H1 (cell line): Measurements from ENCODE around the gene ADGRD2. TPM values are rescaled to one million over a fixed set of nuclear protein-coding genes. Genes with fewer than 3 reads are reported as not detected.

Source experiments
- CTCF ChIA-PET: fragments of 300-600 bp; sonication (Branson Sonifier 250); formaldehyde crosslinking; loops from one replicate; lab custom pipeline; 2021; ENCODE audit not compliant: partially characterized antibody; lab: Charles Lee
- POLR2A ChIA-PET: fragments of 300-600 bp; sonication (Branson Sonifier 250); formaldehyde crosslinking; loops from one replicate; lab custom pipeline; 2021; ENCODE audit warnings: inconsistent platforms; ENCODE audit not compliant: partially characterized antibody; lab: Charles Lee
- DNase-seq, 2 experiments: peaks; one replicate each; pipeline versions ENCODE4 v3.0.0 to v3.0.0-alpha.2; 2010 to 2022; ENCODE audit warnings: low spot score in 2 of 2, low read depth in 1 of 2, mixed read lengths in 1 of 2
- FAIRE-seq: peaks from 2 replicates; lab custom pipeline; 2011; peaks lifted over from hg19 to GRCh38; lab: Jason Lieb, UNC
- H2AFZ ChIP-seq: 2 replicates; pipeline ENCODE4 v1.8.1; 2012; ENCODE audit warnings: low read length, inconsistent platforms
- H2AK5ac ChIP-seq: 2 replicates; pipeline ENCODE4 v1.6.1; 2013; ENCODE audit warnings: low read depth, low read length
- H2BK120ac ChIP-seq: replicated peaks from 2 replicates; pipeline ENCODE3; 2013; ENCODE audit warnings: low read depth, low read length, inconsistent platforms
- H2BK12ac ChIP-seq: 2 replicates; pipeline ENCODE4 v1.6.1; 2013; ENCODE audit warnings: low read depth, low read length
- H2BK15ac ChIP-seq: 2 replicates; pipeline ENCODE4 v1.6.1; 2013; ENCODE audit warnings: low read length
- H2BK20ac ChIP-seq: 2 replicates; pipeline ENCODE4 v1.6.1; 2013; ENCODE audit warnings: low read length
- H2BK5ac ChIP-seq: 2 replicates; pipeline ENCODE4 v1.6.1; 2013; ENCODE audit warnings: low read depth, low read length
- H3K14ac ChIP-seq: 2 replicates; pipeline ENCODE4 v1.6.1; 2013; ENCODE audit warnings: inconsistent platforms; ENCODE audit not compliant: insufficient read length
- H3K18ac ChIP-seq: 2 replicates; pipeline ENCODE4 v1.6.1; 2013; ENCODE audit warnings: low read length; ENCODE audit errors: extremely low read depth
- H3K23ac ChIP-seq: 2 replicates; pipeline ENCODE4 v1.6.1; 2013; ENCODE audit warnings: inconsistent platforms; ENCODE audit not compliant: insufficient read length
- H3K23me2 ChIP-seq: 2 replicates; pipeline ENCODE4 v1.6.1; 2013; ENCODE audit warnings: low read depth, low read length
- H3K27ac ChIP-seq: 2 replicates; pipeline ENCODE4 v1.6.1; 2011; ENCODE audit warnings: low read depth, low read length, inconsistent platforms
- H3K27me3 ChIP-seq, 4 experiments: replicated peaks in 1 of 4; 1 replicate in 1 of 4; 2 replicates in 3 of 4; pipeline versions ENCODE4 v1.6.1 to v1.8.1; 2011 to 2013; ENCODE audit warnings: low read length in 3 of 4, mild to moderate bottlenecking in 3 of 4, inconsistent platforms in 2 of 4, mixed read lengths in 2 of 4, moderate library complexity in 1 of 4; ENCODE audit not compliant: control insufficient read depth in 3 of 4, insufficient read depth in 3 of 4; ENCODE audit errors: extremely low read depth in 1 of 4
- H3K36me3 ChIP-seq, 4 experiments: 2 replicates each; pipeline versions ENCODE4 v1.6.1 to v1.8.1; 2011 to 2013; ENCODE audit warnings: mild to moderate bottlenecking in 4 of 4, low read length in 3 of 4, moderate library complexity in 2 of 4, control low read depth in 1 of 4, inconsistent platforms in 1 of 4; ENCODE audit not compliant: insufficient read depth in 4 of 4, control insufficient read depth in 2 of 4
- H3K4ac ChIP-seq: replicated peaks from 2 replicates; pipeline ENCODE3; 2013; ENCODE audit warnings: low read length, low read depth, mixed read lengths, inconsistent platforms; ENCODE audit not compliant: insufficient read length
- H3K4me1 ChIP-seq, 4 experiments: replicated peaks in 1 of 4; 1 replicate in 1 of 4; 2 replicates in 3 of 4; pipeline versions ENCODE4 v1.6.1 to v1.8.1; 2011 to 2013; ENCODE audit warnings: low read length in 3 of 4, inconsistent platforms in 2 of 4, mixed read lengths in 1 of 4; ENCODE audit not compliant: insufficient read depth in 4 of 4, control insufficient read depth in 3 of 4
- H3K4me2 ChIP-seq, 2 experiments: 2 replicates each; pipeline versions ENCODE4 v1.6.1 to v1.8.1; 2011 to 2013; ENCODE audit warnings: low read depth in 2 of 2, low read length in 2 of 2, control low read depth in 1 of 2, inconsistent platforms in 1 of 2, mild to moderate bottlenecking in 1 of 2; ENCODE audit not compliant: insufficient read depth in 1 of 2
- H3K4me3 ChIP-seq, 4 experiments: fragments of 200-600, 300-600 bp in 1 of 4; sonication (generic), shearing (Covaris generic), sonication (Bioruptor Twin) in 1 of 4; 2 replicates each; pipeline versions ENCODE4 v1.5.1 to v1.8.1; 2011 to 2016; ENCODE audit warnings: low read length in 4 of 4, low read depth in 3 of 4, control low read depth in 2 of 4, inconsistent platforms in 2 of 4, mild to moderate bottlenecking in 2 of 4, mixed read lengths in 1 of 4, moderate library complexity in 1 of 4; ENCODE audit not compliant: insufficient read depth in 2 of 4; ENCODE audit errors: extremely low read depth in 1 of 4
- H3K56ac ChIP-seq: replicated peaks from 2 replicates; pipeline ENCODE3; 2013; ENCODE audit warnings: low read depth, mild to moderate bottlenecking, mixed read lengths, low read length, inconsistent platforms; ENCODE audit not compliant: insufficient read length
- H3K79me1 ChIP-seq: 2 replicates; pipeline ENCODE4 v1.6.1; 2013; ENCODE audit warnings: low read depth, low read length, control low read depth
- H3K79me2 ChIP-seq, 2 experiments: 2 replicates each; pipeline versions ENCODE4 v1.6.1 to v1.8.1; 2012 to 2013; ENCODE audit warnings: low read length in 2 of 2, mild to moderate bottlenecking in 2 of 2, inconsistent platforms in 1 of 2; ENCODE audit not compliant: insufficient read depth in 2 of 2, control insufficient read depth in 1 of 2
- H3K9ac ChIP-seq, 4 experiments: replicated peaks in 1 of 4; 1 replicate in 1 of 4; 2 replicates in 3 of 4; pipeline versions ENCODE4 v1.6.1 to v1.8.1; 2011 to 2013; ENCODE audit warnings: low read depth in 3 of 4, low read length in 3 of 4, control low read depth in 2 of 4, mild to moderate bottlenecking in 2 of 4, moderate library complexity in 2 of 4, inconsistent platforms in 1 of 4; ENCODE audit errors: extremely low read depth in 1 of 4
- H3K9me3 ChIP-seq, 2 experiments: 2 replicates each; pipeline versions ENCODE4 v1.6.1 to v1.8.1; 2012 to 2013; ENCODE audit warnings: mild to moderate bottlenecking in 2 of 2, moderate library complexity in 2 of 2, control low read depth in 1 of 2, inconsistent platforms in 1 of 2, low read depth in 1 of 2, low read length in 1 of 2, mixed read lengths in 1 of 2; ENCODE audit not compliant: insufficient read depth in 2 of 2
- H4K20me1 ChIP-seq, 2 experiments: replicated peaks in 1 of 2; 2 replicates each; pipeline versions ENCODE3 to v1.8.1; 2011 to 2013; ENCODE audit warnings: inconsistent platforms in 2 of 2, low read length in 2 of 2, mild to moderate bottlenecking in 1 of 2; ENCODE audit not compliant: insufficient read depth in 2 of 2, control insufficient read depth in 1 of 2
- H4K5ac ChIP-seq: 2 replicates; pipeline ENCODE4 v1.6.1; 2013; ENCODE audit warnings: low read length, low read depth, mixed read lengths, inconsistent platforms; ENCODE audit not compliant: insufficient read length
- H4K8ac ChIP-seq: 2 replicates; pipeline ENCODE4 v1.8.0; 2013; ENCODE audit warnings: mild to moderate bottlenecking, moderate library complexity, low read length, inconsistent platforms; ENCODE audit not compliant: insufficient read depth; ENCODE audit errors: extremely low read depth
- H4K91ac ChIP-seq: replicated peaks from 2 replicates; pipeline ENCODE3; 2013; ENCODE audit warnings: low read length, mixed read lengths, inconsistent platforms; ENCODE audit not compliant: insufficient read length
- POLR2A ChIP-seq, 2 experiments: IDR thresholded peaks; 1 replicate in 1 of 2; 2 replicates in 1 of 2; pipeline ENCODE4 v1.6.1; 2011; ENCODE audit warnings: low read depth in 2 of 2, low read length in 2 of 2, mild to moderate bottlenecking in 2 of 2; ENCODE audit errors: control extremely low read depth in 1 of 2
- SAP30 ChIP-seq: fragments of 300-600 bp; sonication (generic); IDR thresholded peaks from 2 replicates; pipeline ENCODE4 v1.7.1; 2012; ENCODE audit warnings: low read length, moderate library complexity, mild to moderate bottlenecking, inconsistent platforms; ENCODE audit not compliant: insufficient read depth, insufficient replicate concordance
- whole genome bisulfite sequencing, 2 experiments: shearing (Covaris generic) in 1 of 2; methylation state at CpG; one replicate each; pipeline versions ENCODE4 v1.1.6 to v1.1.7; 2013 to 2015; ENCODE audit warnings: low lambda C conversion rate in 2 of 2, mixed read lengths in 2 of 2, inconsistent platforms in 1 of 2, low coverage in 1 of 2, missing lambda C conversion rate in 1 of 2; ENCODE audit not compliant: insufficient replicate concordance in 2 of 2, insufficient coverage in 1 of 2, insufficient read length in 1 of 2; ENCODE audit errors: extremely low coverage in 1 of 2, missing lambda C conversion rate in 1 of 2; 5-methylcytosine and 5-hydroxymethylcytosine counted together
- polyA plus RNA-seq, 7 experiments: library from polyadenylated mRNA; depleted of rRNA in 3 of 7; stranded (reverse) in 5 of 7; unstranded in 2 of 7; fragments of >200 nt in 5 of 7; fragments of 200-250 nt in 2 of 7; gene quantifications; 1 replicate in 5 of 7; 2 replicates in 1 of 7; 4 replicates in 1 of 7; pipeline versions ENCODE4 v1.2.1 to v1.2.3, GENCODE V29; 2011 to 2013; ENCODE audit warnings: missing spikeins in 2 of 7, mixed read lengths in 2 of 7
- total RNA-seq: library from RNA; stranded (reverse); fragmentation: NEBNext Ultra II Directional; extraction: Animal tissue kit (Norgen Biotek cat#: 25700); gene quantifications from 2 replicates; pipeline ENCODE4 v1.2.1, GENCODE V29; 2021

The ADGRD2 gene
- total and polyA plus RNA-seq, 2 of the 8 experiments (the other 6 are each of a cell fraction or from before 2014, with no cell fraction given), result 0.41 to 1.4 TPM

DNA sequence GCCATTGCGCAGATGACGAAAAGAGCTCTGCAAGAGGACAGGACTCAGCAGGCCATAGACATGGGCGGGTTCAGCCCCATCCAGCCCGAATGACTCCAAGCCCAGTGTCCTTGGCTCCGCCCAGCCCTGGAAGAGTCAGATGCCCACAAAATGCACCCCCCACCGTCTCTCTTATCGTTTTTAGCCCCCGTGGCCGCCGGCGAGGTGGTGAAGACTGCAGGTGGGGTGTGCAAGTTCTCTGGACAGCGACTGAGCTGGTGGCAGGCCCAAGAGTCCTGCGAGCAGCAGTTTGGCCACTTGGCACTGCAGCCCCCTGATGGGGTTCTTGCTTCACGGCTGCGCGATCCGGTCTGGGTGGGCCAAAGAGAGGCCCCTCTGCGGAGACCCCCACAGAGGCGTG, 2.1 kb downstream of the ADGRD2 start:
- no peak overlapping the region for H2AFZ ChIP-seq
- no peak overlapping the region for H2BK15ac ChIP-seq
- no peak overlapping the region for H3K27ac ChIP-seq
- H3K4ac ChIP-seq, result no peak overlapping the region
- no peak overlapping the region for H3K23ac ChIP-seq
- H3K56ac ChIP-seq, result no peak overlapping the region
- no peak overlapping the region for H3K4me2 ChIP-seq
- no peaks in the 10 kb centered on the region for H3K79me1 ChIP-seq
- H3K27me3 ChIP-seq, result peaks cover 10 to 33% (median 25%) of the 10 kb centered on the region in 4 experiments
- H3K14ac ChIP-seq, result no peak overlapping the region
- H3K4me1 ChIP-seq, result peaks cover 0 to 16% (median 15%) of the 10 kb centered on the region in 4 experiments; a peak in 6 of 7 replicates
- FAIRE-seq (no peak), DNase-seq (no peak)
- H3K79me2 ChIP-seq, result no peaks in the 10 kb centered on the region
- no peak overlapping the region for H4K8ac ChIP-seq
- no peak overlapping the region for H3K18ac ChIP-seq
- no peak overlapping the region for H2BK20ac ChIP-seq
- peaks cover 13% of the 10 kb centered on the region; the same call in 1 of the 2 replicates for H3K23me2 ChIP-seq
- ChIA-PET POLR2A (interaction anchor here (1.0 kb wide), 1 partner anchor 26 kb away, joined by 3 read pairs; no protein-coding TSS in a partner anchor), CTCF (interaction anchor here (0.8 to 6.6 kb wide), 6 partner anchors 22 to 42 kb away, joined by 3 to 35 read pairs (median 6); no protein-coding TSS in a partner anchor)
- 95% methylated on average over 19 of the region's 19 CpGs; no CpG with 5 or more reads in 1 of the 2 experiments for WGBS, 2 experiments
- no peak overlapping the region; the same call in 1 of the 2 replicates for H2BK12ac ChIP-seq
- peaks cover 0 to 4% of the 10 kb centered on the region in 2 experiments; a peak in 2 of 4 replicates for H3K9me3 ChIP-seq
- no peak overlapping the region for H2AK5ac ChIP-seq
- no peak overlapping the region for H4K5ac ChIP-seq
- H2BK5ac ChIP-seq, result no peak overlapping the region
- no peaks in the 10 kb centered on the region for H4K20me1 ChIP-seq
- H3K4me3 ChIP-seq, result no peak overlapping the region
- peaks cover 0 to 3% (median 0%) of the 10 kb centered on the region in 4 experiments; a peak in 1 of 8 replicates for H3K36me3 ChIP-seq
- H4K91ac ChIP-seq, result no peak overlapping the region
- H3K9ac ChIP-seq, result no peak overlapping the region
- no peak overlapping the region for H2BK120ac ChIP-seq
- TF ChIP-seq POLR2A (IDR thresholded peaks at IDR 0.05; ENCODE audit: control extremely low read depth in 1 of 2, low read depth in 2 of 2, low read length in 2 of 2) (no peak), SAP30 (no peak)
